Thoracic aorta (tissue), 2 donors: ENCODE measurements around the gene MINDY4B. TPM values are rescaled to one million over a fixed set of nuclear protein-coding genes. Genes with fewer than 3 reads are reported as not detected.

ENCODE experiments used
- ATAC-seq: fragments of 150-250 bp; one replicate; pipeline ENCODE4 v1.8.0; 2017; ENCODE audit warnings: low read depth; ENCODE audit not compliant: insufficient number of reproducible peaks, low FRiP score
- DNase-seq: peaks from one replicate; pipeline ENCODE4 v3.0.0-alpha.2; 2020; ENCODE audit warnings: low spot score
- H3K27ac ChIP-seq, 2 donors: fragments of 200-600 bp; sonication (generic); 1 replicate in 1 of 2; 2 replicates in 1 of 2; pipeline ENCODE4 v1.5.1; 2016; ENCODE audit warnings: mild to moderate bottlenecking in 2 of 2, moderate library complexity in 2 of 2
- H3K27me3 ChIP-seq: fragments of 200-600 bp; sonication (generic); replicated peaks from 2 replicates; pipeline ENCODE4 v1.6.0; 2016; ENCODE audit warnings: mild to moderate bottlenecking; ENCODE audit not compliant: insufficient read depth
- H3K36me3 ChIP-seq: fragments of 200-600 bp; sonication (generic); one replicate; pipeline ENCODE4 v1.5.1; 2016
- H3K4me1 ChIP-seq, 2 donors: fragments of 200-600 bp; sonication (generic); 1 replicate in 1 of 2; 2 replicates in 1 of 2; pipeline versions ENCODE4 v1.5.1 to v1.6.0; 2016; ENCODE audit warnings: low read depth in 2 of 2, mild to moderate bottlenecking in 1 of 2; ENCODE audit not compliant: control insufficient read depth in 1 of 2
- H3K4me3 ChIP-seq: fragments of 200-600 bp; sonication (generic); 2 replicates; pipeline ENCODE4 v1.5.1; 2016; ENCODE audit warnings: mild to moderate bottlenecking
- H3K9me3 ChIP-seq: fragments of 200-600 bp; sonication (generic); 2 replicates; pipeline ENCODE4 v1.5.1; 2016
- CTCF ChIP-seq: fragments of 200-600 bp; sonication (generic); IDR thresholded peaks from one replicate; pipeline ENCODE4 v1.5.1; 2019; ENCODE audit warnings: antibody characterized with exemption
- total RNA-seq, 2 donors: library from RNA; depleted of rRNA; stranded (reverse); fragments of >200 nt; gene quantifications; one replicate each; pipeline versions ENCODE4 v1.1.0 to v1.2.3, GENCODE V29; 2016

Gene MINDY4B
- total RNA-seq, 2 donors from 2014 or later, result not detected

GRCh38 chr3:150933473-150933995 lies 28.3 kb upstream of the MINDY4B start:
- H3K27ac ChIP-seq, result no peak overlapping the region
- H3K4me3 ChIP-seq, result no peak overlapping the region
- no peaks in the 10 kb centered on the region for H3K27me3 ChIP-seq
- no peaks in the 10 kb centered on the region for H3K9me3 ChIP-seq
- H3K36me3 ChIP-seq, result no peaks in the 10 kb centered on the region
- H3K4me1 ChIP-seq, result no peaks in the 10 kb centered on the region
- ATAC-seq, result no peak
- no peak for DNase-seq
- no peak for TF ChIP-seq CTCF

- no peak for DNase-seq
- Histone ChIP-seq H3K4me3 (no peak overlapping the region), H3K36me3 (no peaks in the 10 kb centered on the region), H3K27me3 (no peaks in the 10 kb centered on the region), H3K9me3 (no peaks in the 10 kb centered on the region), H3K4me1 (no peaks in the 10 kb centered on the region), H3K27ac (no peak overlapping the region)
- no peak for TF ChIP-seq CTCF
- no peak for ATAC-seq
Observed at GRCh38 chr3:150931745-150932144, 26.5 kb upstream of the MINDY4B start.

- Histone ChIP-seq H3K27me3 (no peaks in the 10 kb centered on the region), H3K4me1 (no peaks in the 10 kb centered on the region), H3K9me3 (no peaks in the 10 kb centered on the region), H3K36me3 (no peaks in the 10 kb centered on the region), H3K27ac (no peak overlapping the region), H3K4me3 (no peak overlapping the region)
- TF ChIP-seq CTCF, result no peak
- DNase-seq (no peak), ATAC-seq (no peak)
Observed at GRCh38 chr3:150930839-150931238, 25.6 kb upstream of the MINDY4B start.

DNA sequence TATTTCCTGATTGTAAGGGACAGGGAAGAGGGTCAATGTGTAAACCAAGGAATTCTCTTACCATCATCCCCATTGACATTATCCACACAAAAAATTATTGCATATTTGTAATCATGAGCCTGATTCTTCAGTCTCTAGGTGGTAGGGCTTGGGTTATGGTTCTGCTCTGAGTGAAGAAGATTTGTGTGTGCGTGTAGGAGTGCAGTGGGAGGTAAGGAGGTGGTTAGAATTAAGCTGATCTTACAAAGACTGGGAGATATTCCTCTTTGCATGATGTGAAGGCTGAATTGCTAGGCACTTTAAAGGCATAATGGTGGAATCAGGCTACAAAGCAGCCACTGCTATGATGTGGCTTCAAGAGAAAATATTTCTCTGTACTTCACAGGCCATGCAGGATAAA lies 23.0 kb upstream of the MINDY4B start:
- no peak for DNase-seq
- no peaks in the 10 kb centered on the region for H3K4me1 ChIP-seq
- H3K27me3 ChIP-seq, result no peaks in the 10 kb centered on the region
- TF ChIP-seq CTCF, result no peak
- no peaks in the 10 kb centered on the region for H3K36me3 ChIP-seq
- no peaks in the 10 kb centered on the region for H3K9me3 ChIP-seq
- H3K27ac ChIP-seq, result no peak overlapping the region
- no peak overlapping the region for H3K4me3 ChIP-seq
- no peak for ATAC-seq

- TF ChIP-seq CTCF, result no peak
- Histone ChIP-seq H3K4me3 (no peak overlapping the region), H3K27me3 (no peaks in the 10 kb centered on the region), H3K36me3 (no peaks in the 10 kb centered on the region), H3K27ac (no peak overlapping the region), H3K9me3 (no peaks in the 10 kb centered on the region), H3K4me1 (no peaks in the 10 kb centered on the region)
- ATAC-seq, result no peak
- no peak for DNase-seq
Observed at GRCh38 chr3:150926328-150926727, 21.1 kb upstream of the MINDY4B start.
